Measurements from ENCODE around the gene COA5.

GRCh38 chr2:98607104-98607503 lies 1.2 kb downstream of the COA5 start:
- TF ChIP-seq POLR2A (IDR thresholded peaks at IDR 0.05): no peak
- TF ChIP-seq CTCF (IDR thresholded peaks at IDR 0.05): no peak
- no peak for TF ChIP-seq EP300 (IDR thresholded peaks at IDR 0.05)
